ENCODE results near the gene UBE3B.

Gene UBE3B

DNA sequence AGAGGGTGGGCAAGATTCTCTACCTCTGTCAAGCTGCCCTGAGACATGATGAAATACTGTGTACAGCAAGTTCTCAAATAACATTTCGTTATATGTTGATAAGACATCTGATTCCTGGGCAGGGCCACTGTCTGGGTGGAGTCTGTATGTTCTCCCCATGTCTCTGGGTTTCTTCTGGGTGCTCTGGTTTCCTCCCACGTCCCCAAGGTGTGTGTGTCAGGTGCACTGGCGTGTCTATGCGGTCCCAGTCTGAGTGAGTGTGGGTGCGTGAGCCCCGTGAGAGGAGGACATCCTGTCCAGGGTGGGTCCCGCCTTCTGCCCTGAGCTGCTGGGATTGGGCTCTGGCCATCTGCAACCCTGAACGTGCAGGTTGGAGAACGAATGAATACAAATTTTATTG is 30.0 kb upstream of the UBE3B start:
- Histone ChIP-seq H2BK5ac (ENCODE audit: low read length) (no peak overlapping the region), H2AK5ac (ENCODE audit: low read length) (no peak overlapping the region), H3K4me3 (ENCODE audit: low read length) (no peak overlapping the region), H3K4me1 (ENCODE audit: control insufficient read depth, low read depth, low read length) (no peaks in the 10 kb centered on the region), H2BK15ac (replicated peaks; ENCODE audit: low read depth) (no peak overlapping the region), H4K8ac (ENCODE audit: low read depth, low read length) (no peak overlapping the region), H3K27ac (ENCODE audit: low read depth, low read length) (no peak overlapping the region), H3K79me1 (ENCODE audit: low read length) (no peaks in the 10 kb centered on the region), H3K56ac (ENCODE audit: low read length) (no peak overlapping the region), H2BK120ac (ENCODE audit: low read depth, low read length) (no peak overlapping the region), H3K4me2 (ENCODE audit: low read length) (no peak overlapping the region), H3K23ac (ENCODE audit: low read length) (no peak overlapping the region), H4K5ac (ENCODE audit: low read length) (no peak overlapping the region), H3K36me3 (ENCODE audit: control insufficient read depth, insufficient read depth, low read length) (peaks cover 2% of the 10 kb centered on the region), H3K9ac (ENCODE audit: low read length) (no peak overlapping the region), H3K18ac (ENCODE audit: low read length) (no peak overlapping the region), H3K27me3 (ENCODE audit: insufficient read depth, low read length, poor library complexity) (no peaks in the 10 kb centered on the region), H3K79me2 (ENCODE audit: control insufficient read depth, insufficient read depth, low read length) (peaks cover 2% of the 10 kb centered on the region), H3K4ac (ENCODE audit: low read depth, low read length) (no peak overlapping the region)
- DNase-seq: no peak
- no CpG with 5 or more reads among the region's 9 CpGs for WGBS (ENCODE audit: extremely low coverage, insufficient coverage, low lambda C conversion rate)

DNA sequence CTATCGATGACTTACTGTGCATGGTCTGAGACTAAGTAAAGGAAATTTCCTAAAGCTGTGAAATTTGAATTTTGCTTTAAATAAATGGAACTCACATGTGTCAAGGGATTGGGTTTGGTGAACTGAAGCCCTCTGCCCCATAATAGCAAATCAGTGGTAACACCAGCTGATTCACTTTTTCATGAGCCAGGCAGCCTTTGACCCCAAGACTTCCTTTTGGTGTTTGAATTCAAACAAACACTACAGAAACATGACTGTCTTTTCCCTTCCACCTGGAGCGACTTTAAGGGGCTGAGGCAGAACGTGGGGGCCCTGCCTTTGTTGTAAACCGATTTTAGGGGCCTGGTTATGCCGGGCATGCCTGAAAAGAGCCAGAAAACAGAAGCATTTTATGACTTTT is 29.2 kb upstream of the UBE3B start:
- H3K36me3 ChIP-seq (ENCODE audit: control insufficient read depth, insufficient read depth, low read length): peaks cover 2% of the 10 kb centered on the region
- H3K23ac ChIP-seq (ENCODE audit: low read length): no peak overlapping the region
- no peak overlapping the region for H3K4ac ChIP-seq (ENCODE audit: low read depth, low read length)
- H4K5ac ChIP-seq (ENCODE audit: low read length): no peak overlapping the region
- H3K4me3 ChIP-seq (ENCODE audit: low read length): no peak overlapping the region
- no peaks in the 10 kb centered on the region for H3K4me1 ChIP-seq (ENCODE audit: control insufficient read depth, low read depth, low read length)
- H2AK5ac ChIP-seq (ENCODE audit: low read length): no peak overlapping the region
- no peak overlapping the region for H3K9ac ChIP-seq (ENCODE audit: low read length)
- H2BK120ac ChIP-seq (ENCODE audit: low read depth, low read length): no peak overlapping the region
- no peaks in the 10 kb centered on the region for H3K79me1 ChIP-seq (ENCODE audit: low read length)
- no peak overlapping the region for H2BK5ac ChIP-seq (ENCODE audit: low read length)
- H4K8ac ChIP-seq (ENCODE audit: low read depth, low read length): no peak overlapping the region
- WGBS (ENCODE audit: extremely low coverage, insufficient coverage, low lambda C conversion rate): no CpG with 5 or more reads among the region's 5 CpGs
- DNase-seq: no peak
- H3K4me2 ChIP-seq (ENCODE audit: low read length): no peak overlapping the region
- H3K56ac ChIP-seq (ENCODE audit: low read length): no peak overlapping the region
- H3K79me2 ChIP-seq (ENCODE audit: control insufficient read depth, insufficient read depth, low read length): peaks cover 2% of the 10 kb centered on the region
- no peak overlapping the region for H3K18ac ChIP-seq (ENCODE audit: low read length)
- no peaks in the 10 kb centered on the region for H3K27me3 ChIP-seq (ENCODE audit: insufficient read depth, low read length, poor library complexity)
- H2BK15ac ChIP-seq (replicated peaks; ENCODE audit: low read depth): no peak overlapping the region
- no peak overlapping the region for H3K27ac ChIP-seq (ENCODE audit: low read depth, low read length)

DNA sequence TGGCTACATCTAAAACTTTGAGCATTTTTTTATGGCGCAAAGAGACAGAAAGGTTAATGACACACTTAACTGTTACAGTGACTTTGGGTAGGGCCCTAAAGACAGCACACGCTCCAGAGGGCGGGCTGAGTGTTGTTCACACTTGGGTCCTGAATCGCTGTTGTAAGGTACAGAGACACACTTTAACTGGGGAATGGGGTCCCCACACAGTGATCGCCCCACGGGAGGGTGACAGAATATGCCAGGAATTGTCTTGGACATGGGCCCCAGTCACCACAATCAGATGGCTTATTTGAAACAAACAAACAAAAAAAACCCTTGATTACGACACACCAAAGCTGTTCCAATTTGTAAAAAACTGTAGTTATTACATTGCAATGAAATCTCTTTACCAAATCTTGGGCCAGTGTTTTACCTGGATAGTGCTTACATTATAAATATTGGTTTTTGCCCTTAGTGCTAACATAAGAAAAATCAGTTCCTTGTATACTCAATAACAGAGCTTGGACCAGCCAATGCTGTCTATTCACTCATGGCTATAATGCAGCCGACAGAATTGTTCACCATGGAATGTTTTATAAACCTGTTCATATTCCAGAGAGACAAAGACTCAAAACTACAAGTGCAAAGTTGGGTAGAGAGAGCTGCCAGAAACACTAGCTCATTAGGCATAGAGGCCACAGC is 28.6 kb upstream of the UBE3B start:
- H3K56ac ChIP-seq (ENCODE audit: low read length): no peak overlapping the region
- H2BK15ac ChIP-seq (replicated peaks; ENCODE audit: low read depth): no peak overlapping the region
- no peak overlapping the region for H2BK5ac ChIP-seq (ENCODE audit: low read length)
- H2AK5ac ChIP-seq (ENCODE audit: low read length): no peak overlapping the region
- peaks cover 2% of the 10 kb centered on the region for H3K36me3 ChIP-seq (ENCODE audit: control insufficient read depth, insufficient read depth, low read length)
- H2BK120ac ChIP-seq (ENCODE audit: low read depth, low read length): no peak overlapping the region
- no CpG with 5 or more reads among the region's 8 CpGs for WGBS (ENCODE audit: extremely low coverage, insufficient coverage, low lambda C conversion rate)
- H3K79me1 ChIP-seq (ENCODE audit: low read length): no peaks in the 10 kb centered on the region
- H3K18ac ChIP-seq (ENCODE audit: low read length): no peak overlapping the region
- no peak overlapping the region for H3K23ac ChIP-seq (ENCODE audit: low read length)
- no peak overlapping the region for H4K5ac ChIP-seq (ENCODE audit: low read length)
- no peak overlapping the region for H3K9ac ChIP-seq (ENCODE audit: low read length)
- no peaks in the 10 kb centered on the region for H3K4me1 ChIP-seq (ENCODE audit: control insufficient read depth, low read depth, low read length)
- no peak overlapping the region for H3K27ac ChIP-seq (ENCODE audit: low read depth, low read length)
- no peak overlapping the region for H3K4me3 ChIP-seq (ENCODE audit: low read length)
- no peak for DNase-seq
- no peak overlapping the region for H4K8ac ChIP-seq (ENCODE audit: low read depth, low read length)
- H3K79me2 ChIP-seq (ENCODE audit: control insufficient read depth, insufficient read depth, low read length): peaks cover 2% of the 10 kb centered on the region
- no peak overlapping the region for H3K4ac ChIP-seq (ENCODE audit: low read depth, low read length)
- no peak overlapping the region for H3K4me2 ChIP-seq (ENCODE audit: low read length)
- no peaks in the 10 kb centered on the region for H3K27me3 ChIP-seq (ENCODE audit: insufficient read depth, low read length, poor library complexity)

DNA sequence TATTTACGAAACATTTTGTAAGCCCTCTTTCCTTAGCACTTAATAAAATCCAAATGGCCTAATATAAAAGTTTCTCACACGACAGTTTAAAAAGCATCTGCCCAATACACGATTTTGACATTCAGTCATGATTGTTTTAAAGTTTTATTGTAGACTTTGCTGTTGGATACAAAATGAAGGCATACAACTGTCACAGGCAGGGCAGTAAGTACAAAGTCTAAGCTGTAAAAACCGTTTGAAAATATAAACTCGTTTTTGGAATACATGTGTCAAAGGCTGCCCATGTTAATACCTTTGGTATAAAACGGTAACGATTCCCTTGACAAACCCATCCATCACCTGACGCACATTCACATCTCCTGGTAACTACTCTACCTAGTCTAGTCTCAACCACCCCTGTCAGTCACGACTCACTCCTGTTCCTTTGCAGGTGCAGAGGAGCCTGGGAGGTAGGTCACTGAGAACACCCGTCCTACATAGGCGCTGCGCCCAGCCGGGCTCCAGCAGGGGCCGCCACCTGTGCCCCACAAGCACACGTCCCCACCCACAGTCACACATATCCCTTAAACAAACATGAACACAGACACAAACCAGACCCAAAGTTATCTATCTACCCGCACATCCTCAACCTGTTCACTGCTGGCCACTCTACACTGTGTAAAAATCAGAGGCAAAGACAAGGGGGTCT is 27.4 kb upstream of the UBE3B start:
- no CpG with 5 or more reads among the region's 16 CpGs for WGBS (ENCODE audit: extremely low coverage, insufficient coverage, low lambda C conversion rate)
- peaks cover 4% of the 10 kb centered on the region for H3K36me3 ChIP-seq (ENCODE audit: control insufficient read depth, insufficient read depth, low read length)
- H3K4me1 ChIP-seq (ENCODE audit: control insufficient read depth, low read depth, low read length): no peaks in the 10 kb centered on the region
- no peak overlapping the region for H3K9ac ChIP-seq (ENCODE audit: low read length)
- no peak overlapping the region for H3K56ac ChIP-seq (ENCODE audit: low read length)
- H3K4me3 ChIP-seq (ENCODE audit: low read length): no peak overlapping the region
- H3K27ac ChIP-seq (ENCODE audit: low read depth, low read length): no peak overlapping the region
- peak; percentile 52 for DNase-seq
- no peak overlapping the region for H2AK5ac ChIP-seq (ENCODE audit: low read length)
- no peaks in the 10 kb centered on the region for H3K27me3 ChIP-seq (ENCODE audit: insufficient read depth, low read length, poor library complexity)
- H3K23ac ChIP-seq (ENCODE audit: low read length): no peak overlapping the region
- peaks cover 2% of the 10 kb centered on the region for H3K79me2 ChIP-seq (ENCODE audit: control insufficient read depth, insufficient read depth, low read length)
- no peaks in the 10 kb centered on the region for H3K79me1 ChIP-seq (ENCODE audit: low read length)
- no peak overlapping the region for H2BK15ac ChIP-seq (replicated peaks; ENCODE audit: low read depth)
- no peak overlapping the region for H2BK5ac ChIP-seq (ENCODE audit: low read length)
- no peak overlapping the region for H4K5ac ChIP-seq (ENCODE audit: low read length)
- no peak overlapping the region for H3K4me2 ChIP-seq (ENCODE audit: low read length)
- no peak overlapping the region for H4K8ac ChIP-seq (ENCODE audit: low read depth, low read length)
- H3K4ac ChIP-seq (ENCODE audit: low read depth, low read length): no peak overlapping the region
- H2BK120ac ChIP-seq (ENCODE audit: low read depth, low read length): no peak overlapping the region
- no peak overlapping the region for H3K18ac ChIP-seq (ENCODE audit: low read length)

DNA sequence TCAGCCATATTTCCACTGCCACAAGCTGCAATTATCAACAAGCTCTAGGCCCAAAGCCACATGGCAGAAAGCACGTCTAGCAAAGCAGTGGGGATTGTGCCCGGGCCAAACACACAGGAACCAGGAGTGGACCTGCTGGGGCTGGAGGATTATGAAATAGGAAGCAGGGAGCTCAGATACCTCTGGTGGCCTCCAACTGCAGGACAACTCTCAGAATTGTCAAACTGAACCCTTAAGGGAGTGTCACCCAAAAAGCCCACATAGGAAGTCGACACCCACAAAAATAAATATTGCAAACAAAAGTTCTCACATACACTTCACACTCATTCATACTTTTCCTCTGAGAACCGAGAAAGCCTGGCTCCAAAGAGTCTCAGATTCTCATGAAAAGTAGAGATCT is 26.5 kb upstream of the UBE3B start:
- H3K9ac ChIP-seq (ENCODE audit: low read length): no peak overlapping the region
- H3K4ac ChIP-seq (ENCODE audit: low read depth, low read length): no peak overlapping the region
- no peak overlapping the region for H2BK120ac ChIP-seq (ENCODE audit: low read depth, low read length)
- no peak overlapping the region for H3K23ac ChIP-seq (ENCODE audit: low read length)
- H3K27me3 ChIP-seq (ENCODE audit: insufficient read depth, low read length, poor library complexity): no peaks in the 10 kb centered on the region
- H3K56ac ChIP-seq (ENCODE audit: low read length): no peak overlapping the region
- H3K36me3 ChIP-seq (ENCODE audit: control insufficient read depth, insufficient read depth, low read length): peaks cover 11% of the 10 kb centered on the region
- no CpG with 5 or more reads among the region's 4 CpGs for WGBS (ENCODE audit: extremely low coverage, insufficient coverage, low lambda C conversion rate)
- no peak overlapping the region for H2BK15ac ChIP-seq (replicated peaks; ENCODE audit: low read depth)
- no peaks in the 10 kb centered on the region for H3K79me1 ChIP-seq (ENCODE audit: low read length)
- H4K8ac ChIP-seq (ENCODE audit: low read depth, low read length): no peak overlapping the region
- peaks cover 2% of the 10 kb centered on the region for H3K79me2 ChIP-seq (ENCODE audit: control insufficient read depth, insufficient read depth, low read length)
- no peak overlapping the region for H2BK5ac ChIP-seq (ENCODE audit: low read length)
- H3K4me1 ChIP-seq (ENCODE audit: control insufficient read depth, low read depth, low read length): no peaks in the 10 kb centered on the region
- H3K18ac ChIP-seq (ENCODE audit: low read length): no peak overlapping the region
- no peak overlapping the region for H4K5ac ChIP-seq (ENCODE audit: low read length)
- H3K27ac ChIP-seq (ENCODE audit: low read depth, low read length): no peak overlapping the region
- no peak overlapping the region for H2AK5ac ChIP-seq (ENCODE audit: low read length)
- no peak for DNase-seq
- H3K4me3 ChIP-seq (ENCODE audit: low read length): no peak overlapping the region
- no peak overlapping the region for H3K4me2 ChIP-seq (ENCODE audit: low read length)
